Ascending aorta (tissue), 2 donors: ENCODE data around the gene KIZ. TPM values are rescaled to one million over a fixed set of nuclear protein-coding genes. Genes with fewer than 3 reads are reported as not detected.

ENCODE experiments used
- DNase-seq, 2 donors: peaks; one replicate each; pipeline ENCODE4 v3.0.0-alpha.2; 2019; ENCODE audit warnings: low spot score in 2 of 2
- H3K27ac ChIP-seq, 2 donors: fragments of 200-600 bp; sonication (generic); one replicate each; pipeline ENCODE4 v1.5.1; 2016 to 2017; ENCODE audit warnings: mild to moderate bottlenecking in 1 of 2
- H3K27me3 ChIP-seq: fragments of 200-600 bp; sonication (generic); one replicate; pipeline ENCODE4 v1.5.1; 2017
- H3K36me3 ChIP-seq, 2 donors: fragments of 200-600 bp; sonication (generic); one replicate each; pipeline ENCODE4 v1.5.1; 2016
- H3K4me1 ChIP-seq, 2 donors: fragments of 200-600 bp; sonication (generic); one replicate each; pipeline ENCODE4 v1.5.1; 2016 to 2017; ENCODE audit warnings: mild to moderate bottlenecking in 1 of 2
- H3K4me3 ChIP-seq, 2 donors: fragments of 200-600 bp; sonication (generic); one replicate each; pipeline ENCODE4 v1.5.1; 2016 to 2017; ENCODE audit warnings: mild to moderate bottlenecking in 1 of 2
- H3K9me3 ChIP-seq, 2 donors: fragments of 200-600 bp; sonication (generic); one replicate each; pipeline ENCODE4 v1.5.1; 2016
- CTCF ChIP-seq, 3 experiments: fragments of 200-600 bp in 2 of 3; fragments of 450-650 bp in 1 of 3; sonication (generic) in 2 of 3; IDR thresholded peaks; one replicate each; pipeline ENCODE4 v1.5.1; 2016 to 2019; ENCODE audit warnings: antibody characterized with exemption in 3 of 3, mild to moderate bottlenecking in 1 of 3, moderate library complexity in 1 of 3
- intact Hi-C: fragments of 100-400 bp; cut with DNase I; formaldehyde crosslinking; loops from one replicate; pipeline ENCODE4 v1.15.1; 2023
- total RNA-seq: library from RNA; depleted of rRNA; stranded (reverse); fragments of >200 nt; gene quantifications from one replicate; pipeline ENCODE4 v1.1.0, GENCODE V29; 2016

Gene KIZ
- total RNA-seq, 1 donor from 2014 or later: 7.8 TPM

- DNase-seq: no peak
- intact Hi-C loops: no loop called here
- no peaks in the 10 kb centered on the region for H3K9me3 ChIP-seq
- TF ChIP-seq CTCF (IDR thresholded peaks at IDR 0.05): no peak
- no peak overlapping the region for H3K4me3 ChIP-seq
- no peaks in the 10 kb centered on the region for H3K4me1 ChIP-seq
- H3K36me3 ChIP-seq: peaks cover 2 to 3% of the 10 kb centered on the region in 2 donors
- H3K27me3 ChIP-seq: no peaks in the 10 kb centered on the region
- H3K27ac ChIP-seq: no peak overlapping the region
Measured at GRCh38 chr20:21224217-21224616, 98.3 kb downstream of the KIZ start.

GRCh38 chr20:21225215-21225947 lies 99.5 kb downstream of the KIZ start:
- DNase-seq: no peak
- Histone ChIP-seq H3K9me3 (no peaks in the 10 kb centered on the region), H3K27me3 (no peaks in the 10 kb centered on the region), H3K4me3 (no peak overlapping the region), H3K27ac (no peak overlapping the region), H3K36me3 (peaks cover 11% of the 10 kb centered on the region in 2 donors), H3K4me1 (no peaks in the 10 kb centered on the region)
- no peak for TF ChIP-seq CTCF (IDR thresholded peaks at IDR 0.05)
- intact Hi-C loops: no loop called here

- Histone ChIP-seq H3K27me3 (no peaks in the 10 kb centered on the region), H3K36me3 (peaks cover 20 to 36% of the 10 kb centered on the region in 2 donors), H3K4me3 (no peak overlapping the region), H3K9me3 (no peaks in the 10 kb centered on the region), H3K4me1 (no peaks in the 10 kb centered on the region), H3K27ac (no peak overlapping the region)
- no peak for DNase-seq
- no peak for TF ChIP-seq CTCF (IDR thresholded peaks at IDR 0.05)
- intact Hi-C loops: no loop called here
Measured at GRCh38 chr20:21228511-21228910, 102.6 kb downstream of the KIZ start.

- Histone ChIP-seq H3K36me3 (peaks cover 20 to 36% of the 10 kb centered on the region in 2 donors), H3K9me3 (no peaks in the 10 kb centered on the region)
Measured at GRCh38 chr20:21229163-21229562, 103.3 kb downstream of the KIZ start.

GRCh38 chr20:21230220-21230619 lies 104.3 kb downstream of the KIZ start:
- TF ChIP-seq CTCF (IDR thresholded peaks at IDR 0.05): no peak
- Histone ChIP-seq H3K9me3 (no peaks in the 10 kb centered on the region), H3K4me1 (no peaks in the 10 kb centered on the region), H3K27me3 (no peaks in the 10 kb centered on the region), H3K4me3 (no peak overlapping the region), H3K27ac (no peak overlapping the region), H3K36me3 (peaks cover 20 to 36% of the 10 kb centered on the region in 2 donors)
- intact Hi-C loops: no loop called here
- DNase-seq: no peak

More at GRCh38 chr20:21229163-21229562, 103.3 kb downstream of the KIZ start:
- TF ChIP-seq CTCF (IDR thresholded peaks at IDR 0.05): no peak
- H3K27me3 ChIP-seq: no peaks in the 10 kb centered on the region
- no peaks in the 10 kb centered on the region for H3K4me1 ChIP-seq
- H3K27ac ChIP-seq: no peak overlapping the region
- DNase-seq: no peak
- intact Hi-C loops: no loop called here
- H3K4me3 ChIP-seq: no peak overlapping the region
